CD14-positive monocyte (primary cell): Measurements from ENCODE around the gene KL. TPM values are rescaled to one million over a fixed set of nuclear protein-coding genes. Genes with fewer than 3 reads are reported as not detected.

Source experiments
- DNase-seq, 3 donors: peaks; one replicate each; pipeline ENCODE4 v3.0.0-alpha.2; 2011 to 2022
- H2AFZ ChIP-seq: 2 replicates; pipeline ENCODE4 v1.6.0; 2012; ENCODE audit warnings: mild to moderate bottlenecking, low read depth, low read length, inconsistent platforms; ENCODE audit not compliant: insufficient read depth, poor library complexity, severe bottlenecking
- H3K27ac ChIP-seq, 2 donors: 1 replicate in 1 of 2; 2 replicates in 1 of 2; pipeline ENCODE4 v1.5.1; 2012 to 2013; ENCODE audit warnings: low read length in 2 of 2, control low read depth in 1 of 2, inconsistent platforms in 1 of 2, low read depth in 1 of 2, mild to moderate bottlenecking in 1 of 2
- H3K27me3 ChIP-seq, 2 donors: one replicate each; pipeline versions ENCODE4 v1.6.0 to v1.6.1; 2011 to 2013; ENCODE audit warnings: low read length in 2 of 2; ENCODE audit not compliant: control insufficient read depth in 2 of 2, insufficient read depth in 2 of 2
- H3K36me3 ChIP-seq, 2 donors: replicated peaks in 1 of 2; 1 replicate in 1 of 2; 2 replicates in 1 of 2; pipeline versions ENCODE4 v1.5.1 to v1.6.1; 2012 to 2013; ENCODE audit warnings: low read length in 2 of 2, control low read depth in 1 of 2, inconsistent platforms in 1 of 2, mild to moderate bottlenecking in 1 of 2; ENCODE audit not compliant: insufficient read depth in 2 of 2, control insufficient read depth in 1 of 2
- H3K4me1 ChIP-seq, 2 donors: 1 replicate in 1 of 2; 2 replicates in 1 of 2; pipeline versions ENCODE4 v1.5.1 to v1.6.1; 2012 to 2013; ENCODE audit warnings: low read length in 2 of 2, control low read depth in 1 of 2, inconsistent platforms in 1 of 2, mild to moderate bottlenecking in 1 of 2, moderate library complexity in 1 of 2; ENCODE audit not compliant: insufficient read depth in 2 of 2, control insufficient read depth in 1 of 2
- H3K4me2 ChIP-seq: replicated peaks from 2 replicates; pipeline ENCODE3; 2012; ENCODE audit warnings: low read length, moderate library complexity, mild to moderate bottlenecking; ENCODE audit not compliant: poor library complexity, severe bottlenecking; ENCODE audit errors: extremely low read depth
- H3K4me3 ChIP-seq, 3 experiments: fragments of 200-600 bp in 1 of 3; sonication (generic) in 1 of 3; replicated peaks in 1 of 3; 1 replicate in 2 of 3; 2 replicates in 1 of 3; pipeline ENCODE4 v1.5.1; 2011 to 2013; ENCODE audit warnings: low read length in 3 of 3, mild to moderate bottlenecking in 3 of 3, control low read depth in 2 of 3, low read depth in 2 of 3, inconsistent platforms in 1 of 3, moderate library complexity in 1 of 3
- H3K79me2 ChIP-seq: 2 replicates; pipeline ENCODE4 v1.6.0; 2012; ENCODE audit warnings: mild to moderate bottlenecking, control low read depth, inconsistent platforms, low read length, moderate library complexity; ENCODE audit not compliant: insufficient read depth
- H3K9ac ChIP-seq: 2 replicates; pipeline ENCODE4 v1.6.0; 2017; ENCODE audit warnings: low read length, mild to moderate bottlenecking; ENCODE audit not compliant: insufficient read depth, poor library complexity, severe bottlenecking
- H3K9me3 ChIP-seq, 2 donors: replicated peaks in 1 of 2; 1 replicate in 1 of 2; 2 replicates in 1 of 2; pipeline versions ENCODE4 v1.5.1 to v1.6.1; 2012 to 2013; ENCODE audit warnings: low read length in 2 of 2, control low read depth in 1 of 2; ENCODE audit not compliant: control insufficient read depth in 1 of 2, insufficient read depth in 1 of 2
- H4K20me1 ChIP-seq: 2 replicates; pipeline ENCODE4 v1.6.0; 2012; ENCODE audit warnings: mild to moderate bottlenecking, low read length, control low read depth, moderate library complexity; ENCODE audit not compliant: insufficient read depth
- H3K27ac Mint-ChIP-seq, 7 donors: one replicate each; pipeline ENCODE4 v1.8.0; 2020; ENCODE audit warnings: mild to moderate bottlenecking in 7 of 7, mixed read lengths in 7 of 7, moderate library complexity in 6 of 7, inconsistent platforms in 2 of 7
- H3K27me3 Mint-ChIP-seq, 3 donors: one replicate each; pipeline ENCODE4 v1.8.0; 2021 to 2022; ENCODE audit warnings: low read depth in 3 of 3, mild to moderate bottlenecking in 3 of 3, mixed read lengths in 3 of 3, moderate library complexity in 3 of 3, inconsistent platforms in 1 of 3
- H3K36me3 Mint-ChIP-seq, 2 donors: one replicate each; pipeline ENCODE4 v1.8.0; 2020; ENCODE audit warnings: mixed read lengths in 2 of 2, inconsistent platforms in 1 of 2, mild to moderate bottlenecking in 1 of 2
- H3K4me1 Mint-ChIP-seq: one replicate; pipeline ENCODE4 v1.8.0; 2020; ENCODE audit warnings: mild to moderate bottlenecking, mixed read lengths
- H3K4me3 Mint-ChIP-seq, 2 donors: one replicate each; pipeline ENCODE4 v1.8.0; 2020; ENCODE audit warnings: mild to moderate bottlenecking in 2 of 2, mixed read lengths in 2 of 2, moderate library complexity in 1 of 2
- H3K9me3 Mint-ChIP-seq, 7 donors: one replicate each; pipeline ENCODE4 v1.8.0; 2020 to 2022; ENCODE audit warnings: mixed read lengths in 7 of 7, mild to moderate bottlenecking in 6 of 7, moderate library complexity in 6 of 7, inconsistent platforms in 2 of 7
- WGBS: methylation state at CpG from one replicate; pipeline ENCODE4 v1.1.5; 2013; ENCODE audit warnings: missing lambda C conversion rate; ENCODE audit not compliant: insufficient coverage; 5-methylcytosine and 5-hydroxymethylcytosine counted together
- intact Hi-C, 2 donors: fragments of 100-400 bp; cut with micrococcal nuclease; formaldehyde crosslinking; loops; one replicate each; pipeline versions ENCODE4 v1.15.0 to v1.15.1; 2023
- polyA plus RNA-seq, 3 donors: library from polyadenylated mRNA; depleted of rRNA in 1 of 3; unstranded in 2 of 3; stranded (reverse) in 1 of 3; fragments of 300-500 nt in 2 of 3; fragments of >200 nt in 1 of 3; fragmentation: Illumina TruSeq in 2 of 3; gene quantifications; 1 replicate in 2 of 3; 2 replicates in 1 of 3; pipeline ENCODE4 v1.2.3, GENCODE V29; 2012 to 2021
- TF ChIP-seq, protein P1 (sequence below): fragments of 200-600 bp; IDR thresholded peaks from one replicate; pipeline ENCODE4 v1.8.0; 2022; ENCODE audit warnings: antibody characterized with exemption, mild to moderate bottlenecking

Gene KL
- polyA plus RNA-seq, 3 donors = 0.24 to 1.4 (median 0.75) TPM

DNA sequence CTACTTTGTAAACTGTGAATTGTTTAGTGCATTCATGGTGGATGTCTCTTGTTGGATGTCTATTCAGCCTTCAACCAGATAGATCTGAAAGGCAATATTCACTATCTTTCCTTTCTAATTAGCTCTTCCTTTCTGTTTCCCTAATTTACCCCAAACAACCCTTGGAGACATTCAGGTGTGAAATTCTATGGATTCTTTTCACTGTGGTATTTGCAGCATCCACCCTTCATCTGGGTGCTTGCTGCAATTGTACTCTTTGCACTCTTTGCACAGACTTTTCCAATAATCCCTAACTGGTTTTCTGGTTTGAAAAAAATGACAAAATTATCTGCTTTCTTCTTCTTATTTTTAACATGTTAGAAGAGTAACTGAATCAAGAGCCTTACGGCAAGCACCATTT lies 56.5 kb downstream of the KL start:
- Mint-ChIP-seq H3K4me1 (no peaks in the 10 kb centered on the region), H3K9me3 (peaks cover 0 to 3% (median 0%) of the 10 kb centered on the region in 7 donors), H3K27me3 (peaks cover 0 to 4% (median 2%) of the 10 kb centered on the region in 3 donors), H3K36me3 (no peaks in the 10 kb centered on the region), H3K4me3 (no peak overlapping the region), H3K27ac (no peak overlapping the region)
- no CpG with 5 or more reads among the region's 1 CpG for WGBS
- Histone ChIP-seq H4K20me1 (no peaks in the 10 kb centered on the region), H3K4me3 (no peak overlapping the region), H3K9ac (no peak overlapping the region), H2AFZ (no peak overlapping the region), H3K4me2 (no peak overlapping the region), H3K79me2 (no peaks in the 10 kb centered on the region), H3K36me3 (no peaks in the 10 kb centered on the region), H3K9me3 (no peaks in the 10 kb centered on the region), H3K27me3 (no peaks in the 10 kb centered on the region), H3K4me1 (no peaks in the 10 kb centered on the region), H3K27ac (no peak overlapping the region)
- DNase-seq = no peak
- intact Hi-C loops = no loop called here
- TF ChIP-seq, protein P1, sequence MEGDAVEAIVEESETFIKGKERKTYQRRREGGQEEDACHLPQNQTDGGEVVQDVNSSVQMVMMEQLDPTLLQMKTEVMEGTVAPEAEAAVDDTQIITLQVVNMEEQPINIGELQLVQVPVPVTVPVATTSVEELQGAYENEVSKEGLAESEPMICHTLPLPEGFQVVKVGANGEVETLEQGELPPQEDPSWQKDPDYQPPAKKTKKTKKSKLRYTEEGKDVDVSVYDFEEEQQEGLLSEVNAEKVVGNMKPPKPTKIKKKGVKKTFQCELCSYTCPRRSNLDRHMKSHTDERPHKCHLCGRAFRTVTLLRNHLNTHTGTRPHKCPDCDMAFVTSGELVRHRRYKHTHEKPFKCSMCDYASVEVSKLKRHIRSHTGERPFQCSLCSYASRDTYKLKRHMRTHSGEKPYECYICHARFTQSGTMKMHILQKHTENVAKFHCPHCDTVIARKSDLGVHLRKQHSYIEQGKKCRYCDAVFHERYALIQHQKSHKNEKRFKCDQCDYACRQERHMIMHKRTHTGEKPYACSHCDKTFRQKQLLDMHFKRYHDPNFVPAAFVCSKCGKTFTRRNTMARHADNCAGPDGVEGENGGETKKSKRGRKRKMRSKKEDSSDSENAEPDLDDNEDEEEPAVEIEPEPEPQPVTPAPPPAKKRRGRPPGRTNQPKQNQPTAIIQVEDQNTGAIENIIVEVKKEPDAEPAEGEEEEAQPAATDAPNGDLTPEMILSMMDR = no peak

DNA sequence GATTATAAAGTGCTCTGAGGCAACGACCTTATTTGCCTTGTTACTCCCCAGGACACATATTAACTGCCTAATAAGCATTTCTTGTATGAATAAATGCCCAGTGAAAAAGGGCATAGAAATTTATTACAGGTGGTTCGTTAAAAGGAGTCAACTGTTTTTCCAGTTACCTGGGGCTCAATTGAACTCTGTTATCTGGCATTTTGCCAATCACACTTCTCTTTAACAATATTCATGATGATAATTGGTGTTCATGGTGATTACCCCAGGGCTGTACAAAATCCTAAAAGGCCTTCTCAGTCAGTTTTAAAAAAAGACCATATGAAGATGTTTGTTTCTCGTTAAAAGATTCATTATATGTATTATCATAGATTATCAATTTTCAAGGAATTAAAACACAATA lies 57.1 kb downstream of the KL start:
- H3K79me2 ChIP-seq = no peaks in the 10 kb centered on the region
- no peaks in the 10 kb centered on the region for H3K4me1 Mint-ChIP-seq
- H3K9ac ChIP-seq = no peak overlapping the region
- H3K27me3 Mint-ChIP-seq = peaks cover 0 to 4% (median 2%) of the 10 kb centered on the region in 3 donors
- H4K20me1 ChIP-seq = no peaks in the 10 kb centered on the region
- no peak overlapping the region for H3K4me3 ChIP-seq
- intact Hi-C loops = no loop called here
- DNase-seq = no peak
- no peak overlapping the region for H3K27ac Mint-ChIP-seq
- H2AFZ ChIP-seq = no peak overlapping the region
- no peaks in the 10 kb centered on the region for H3K27me3 ChIP-seq
- H3K9me3 ChIP-seq = no peaks in the 10 kb centered on the region
- peaks cover 0 to 3% (median 0%) of the 10 kb centered on the region in 7 donors for H3K9me3 Mint-ChIP-seq
- WGBS = no CpG with 5 or more reads among the region's 3 CpGs
- H3K36me3 Mint-ChIP-seq = no peaks in the 10 kb centered on the region
- H3K4me1 ChIP-seq = no peaks in the 10 kb centered on the region
- no peak overlapping the region for H3K27ac ChIP-seq
- no peak overlapping the region for H3K4me3 Mint-ChIP-seq
- H3K4me2 ChIP-seq = no peak overlapping the region
- H3K36me3 ChIP-seq = no peaks in the 10 kb centered on the region
- TF ChIP-seq, protein P1 = no peak
